WTC11 (cell line): ENCODE data around the gene ADRB2. TPM values are rescaled to one million over a fixed set of nuclear protein-coding genes. Genes with fewer than 3 reads are reported as not detected.

Experiments
- ATAC-seq: fragments of 200-7000 bp; cut with Tn5 transposase; 2 replicates; pipeline ENCODE4 v1.10.0; 2021; ENCODE audit warnings: mild to moderate bottlenecking, moderate library complexity
- CTCF ChIA-PET: fragments of 300-600 bp; sonication (Branson Sonifier 250); formaldehyde crosslinking; loops from one replicate; lab custom pipeline; 2021; ENCODE audit warnings: antibody characterized with exemption; lab: Charles Lee
- POLR2A ChIA-PET: fragments of 350-600 bp; sonication (Branson Sonifier 250); formaldehyde crosslinking; loops from one replicate; lab custom pipeline; 2021; ENCODE audit warnings: antibody characterized with exemption; lab: Charles Lee
- DNase-seq: peaks from one replicate; pipeline ENCODE4 v3.0.0; 2021; ENCODE audit warnings: low spot score
- H3K27ac Mint-ChIP-seq: 2 replicates; pipeline ENCODE4 v1.8.0; 2021; ENCODE audit warnings: mixed read lengths
- H3K27me3 Mint-ChIP-seq: 2 replicates; pipeline ENCODE4 v1.8.0; 2021; ENCODE audit warnings: low read depth, mild to moderate bottlenecking, moderate library complexity, mixed read lengths
- H3K36me3 Mint-ChIP-seq: 2 replicates; pipeline ENCODE4 v1.8.0; 2021; ENCODE audit warnings: mixed read lengths
- H3K4me1 Mint-ChIP-seq: 2 replicates; pipeline ENCODE4 v1.8.0; 2022; ENCODE audit warnings: mixed read lengths
- H3K4me3 Mint-ChIP-seq: 2 replicates; pipeline ENCODE4 v1.8.0; 2021; ENCODE audit warnings: mild to moderate bottlenecking, moderate library complexity, mixed read lengths
- H3K9me3 Mint-ChIP-seq: 2 replicates; pipeline ENCODE4 v1.8.0; 2021; ENCODE audit warnings: mixed read lengths
- CBFB ChIP-seq: sonication (generic); formaldehyde crosslinking; IDR thresholded peaks from 2 replicates; pipeline ENCODE4 v1.8.1; 2022; ENCODE audit warnings: mild to moderate bottlenecking, low read depth, missing genetic modification reagents
- EMX1 ChIP-seq: fragments of 250-450 bp; sonication (Bioruptor Pico); IDR thresholded peaks from 2 replicates; pipeline ENCODE4 v1.8.0; 2021; ENCODE audit warnings: mild to moderate bottlenecking
- GRHL2 ChIP-seq: fragments of 250-450 bp; sonication (Bioruptor Pico); IDR thresholded peaks from 2 replicates; pipeline ENCODE4 v1.8.0; 2022; ENCODE audit warnings: mild to moderate bottlenecking, moderate library complexity; ENCODE audit not compliant: insufficient replicate concordance, severe bottlenecking
- IRF2 ChIP-seq: sonication (generic); formaldehyde crosslinking; IDR thresholded peaks from 2 replicates; pipeline ENCODE4 v1.8.0; 2022; ENCODE audit warnings: low read depth, missing genetic modification reagents, borderline replicate concordance
- MXD4 ChIP-seq: fragments of 250-450 bp; sonication (Bioruptor Pico); IDR thresholded peaks from 2 replicates; pipeline ENCODE4 v1.8.0; 2021; ENCODE audit warnings: mild to moderate bottlenecking, moderate library complexity, borderline replicate concordance
- NFE2L1 ChIP-seq: sonication (generic); formaldehyde crosslinking; IDR thresholded peaks from 2 replicates; pipeline ENCODE4 v1.8.1; 2023; ENCODE audit warnings: missing genetic modification reagents
- SMAD4 ChIP-seq: sonication (generic); formaldehyde crosslinking; IDR thresholded peaks from 2 replicates; pipeline ENCODE4 v1.8.0; 2022; ENCODE audit warnings: mild to moderate bottlenecking, missing genetic modification reagents
- SOX15 ChIP-seq: fragments of 250-450 bp; sonication (Bioruptor Pico); IDR thresholded peaks from 2 replicates; pipeline ENCODE4 v1.9.0; 2021; ENCODE audit warnings: mild to moderate bottlenecking
- TEAD4 ChIP-seq: sonication (generic); formaldehyde crosslinking; IDR thresholded peaks from 2 replicates; pipeline ENCODE4 v1.8.0; 2022; ENCODE audit warnings: mild to moderate bottlenecking, missing genetic modification reagents
- TP53 ChIP-seq: sonication (generic); formaldehyde crosslinking; IDR thresholded peaks from 2 replicates; pipeline ENCODE4 v1.8.1; 2023; ENCODE audit warnings: mild to moderate bottlenecking, missing genetic modification reagents
- ZBTB21 ChIP-seq: sonication (generic); formaldehyde crosslinking; IDR thresholded peaks from 2 replicates; pipeline ENCODE4 v1.8.1; 2023; ENCODE audit warnings: mild to moderate bottlenecking, missing genetic modification reagents, borderline replicate concordance
- ZNF263 ChIP-seq: sonication (generic); formaldehyde crosslinking; IDR thresholded peaks from 2 replicates; pipeline ENCODE4 v1.8.1; 2022; ENCODE audit warnings: low read depth, mild to moderate bottlenecking, moderate library complexity, missing genetic modification reagents
- total RNA-seq: library from RNA; stranded (reverse); gene quantifications from 3 replicates; pipeline ENCODE4 v1.2.3, GENCODE V29; 2021
- TF ChIP-seq, protein P1 (sequence below): fragments of 250-450 bp; sonication (Bioruptor Pico); IDR thresholded peaks from 2 replicates; pipeline ENCODE4 v1.9.0; 2021; ENCODE audit warnings: mild to moderate bottlenecking, borderline replicate concordance
- TF ChIP-seq, protein P2 (sequence below): sonication (generic); formaldehyde crosslinking; IDR thresholded peaks from 2 replicates; pipeline ENCODE4 v1.8.1; 2022; ENCODE audit warnings: mild to moderate bottlenecking, moderate library complexity, missing genetic modification reagents
- TF ChIP-seq, protein P3 (sequence below): sonication (generic); formaldehyde crosslinking; IDR thresholded peaks from 2 replicates; pipeline ENCODE4 v1.8.0; 2022; ENCODE audit warnings: mild to moderate bottlenecking, missing genetic modification reagents
- TF ChIP-seq, protein P4 (sequence below): sonication (generic); formaldehyde crosslinking; IDR thresholded peaks from 2 replicates; pipeline ENCODE4 v1.8.0; 2023; ENCODE audit warnings: mild to moderate bottlenecking, missing genetic modification reagents
- TF ChIP-seq, protein P5 (sequence below): fragments of 250-450 bp; sonication (Bioruptor Pico); conservative IDR thresholded peaks from 2 replicates; pipeline ENCODE4 v1.9.0; 2021; ENCODE audit warnings: mild to moderate bottlenecking

ADRB2 gene
- total RNA-seq, 1 experiment from 2014 or later: 1.2 TPM

DNA sequence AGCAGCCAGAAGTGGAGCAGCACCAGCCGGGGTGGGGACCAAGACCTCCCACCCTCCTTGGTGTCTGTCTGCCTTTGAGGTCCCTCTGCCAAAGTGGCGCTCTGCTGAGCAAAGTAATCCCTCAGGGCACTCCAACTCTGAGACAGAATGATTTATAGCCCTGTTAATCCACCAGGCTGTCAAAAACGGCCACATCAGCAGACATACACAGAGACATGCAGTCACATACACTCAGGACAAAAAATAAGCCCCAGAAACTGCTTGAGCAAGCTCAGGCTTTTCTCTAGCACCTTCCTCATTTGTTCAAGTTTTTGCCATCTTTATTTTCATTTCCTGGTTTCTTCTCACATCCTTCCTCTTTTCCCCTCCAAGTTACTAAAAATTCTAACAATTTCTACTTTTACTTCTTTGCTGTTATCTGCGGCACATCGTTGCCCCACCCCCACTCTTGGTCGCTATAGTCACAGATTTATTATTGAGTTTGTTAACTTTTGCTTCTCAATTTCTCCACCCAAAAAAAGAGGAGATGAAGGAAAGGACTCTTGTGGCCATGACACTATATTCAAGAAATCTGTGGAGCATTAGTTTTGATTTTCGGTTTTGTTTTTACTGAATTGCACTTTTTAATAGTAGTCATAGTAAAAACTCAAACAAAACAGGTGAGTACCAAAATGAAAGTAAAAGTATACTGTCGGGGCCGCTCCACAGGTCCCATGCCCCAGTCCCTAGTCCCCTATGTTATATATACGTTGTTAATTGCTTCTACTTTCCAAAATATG, 17.4 kb upstream of the ADRB2 start (continued):
- TF ChIP-seq, protein P1, sequence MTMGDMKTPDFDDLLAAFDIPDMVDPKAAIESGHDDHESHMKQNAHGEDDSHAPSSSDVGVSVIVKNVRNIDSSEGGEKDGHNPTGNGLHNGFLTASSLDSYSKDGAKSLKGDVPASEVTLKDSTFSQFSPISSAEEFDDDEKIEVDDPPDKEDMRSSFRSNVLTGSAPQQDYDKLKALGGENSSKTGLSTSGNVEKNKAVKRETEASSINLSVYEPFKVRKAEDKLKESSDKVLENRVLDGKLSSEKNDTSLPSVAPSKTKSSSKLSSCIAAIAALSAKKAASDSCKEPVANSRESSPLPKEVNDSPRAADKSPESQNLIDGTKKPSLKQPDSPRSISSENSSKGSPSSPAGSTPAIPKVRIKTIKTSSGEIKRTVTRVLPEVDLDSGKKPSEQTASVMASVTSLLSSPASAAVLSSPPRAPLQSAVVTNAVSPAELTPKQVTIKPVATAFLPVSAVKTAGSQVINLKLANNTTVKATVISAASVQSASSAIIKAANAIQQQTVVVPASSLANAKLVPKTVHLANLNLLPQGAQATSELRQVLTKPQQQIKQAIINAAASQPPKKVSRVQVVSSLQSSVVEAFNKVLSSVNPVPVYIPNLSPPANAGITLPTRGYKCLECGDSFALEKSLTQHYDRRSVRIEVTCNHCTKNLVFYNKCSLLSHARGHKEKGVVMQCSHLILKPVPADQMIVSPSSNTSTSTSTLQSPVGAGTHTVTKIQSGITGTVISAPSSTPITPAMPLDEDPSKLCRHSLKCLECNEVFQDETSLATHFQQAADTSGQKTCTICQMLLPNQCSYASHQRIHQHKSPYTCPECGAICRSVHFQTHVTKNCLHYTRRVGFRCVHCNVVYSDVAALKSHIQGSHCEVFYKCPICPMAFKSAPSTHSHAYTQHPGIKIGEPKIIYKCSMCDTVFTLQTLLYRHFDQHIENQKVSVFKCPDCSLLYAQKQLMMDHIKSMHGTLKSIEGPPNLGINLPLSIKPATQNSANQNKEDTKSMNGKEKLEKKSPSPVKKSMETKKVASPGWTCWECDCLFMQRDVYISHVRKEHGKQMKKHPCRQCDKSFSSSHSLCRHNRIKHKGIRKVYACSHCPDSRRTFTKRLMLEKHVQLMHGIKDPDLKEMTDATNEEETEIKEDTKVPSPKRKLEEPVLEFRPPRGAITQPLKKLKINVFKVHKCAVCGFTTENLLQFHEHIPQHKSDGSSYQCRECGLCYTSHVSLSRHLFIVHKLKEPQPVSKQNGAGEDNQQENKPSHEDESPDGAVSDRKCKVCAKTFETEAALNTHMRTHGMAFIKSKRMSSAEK: no peak
- TF ChIP-seq TP53 (CRISPR knock-in tag) (no peak), SOX15 (CRISPR knock-in tag) (no peak), SMAD4 (no peak), GRHL2 (CRISPR knock-in tag) (no peak), EMX1 (CRISPR knock-in tag) (no peak)
- TF ChIP-seq, protein P2, sequence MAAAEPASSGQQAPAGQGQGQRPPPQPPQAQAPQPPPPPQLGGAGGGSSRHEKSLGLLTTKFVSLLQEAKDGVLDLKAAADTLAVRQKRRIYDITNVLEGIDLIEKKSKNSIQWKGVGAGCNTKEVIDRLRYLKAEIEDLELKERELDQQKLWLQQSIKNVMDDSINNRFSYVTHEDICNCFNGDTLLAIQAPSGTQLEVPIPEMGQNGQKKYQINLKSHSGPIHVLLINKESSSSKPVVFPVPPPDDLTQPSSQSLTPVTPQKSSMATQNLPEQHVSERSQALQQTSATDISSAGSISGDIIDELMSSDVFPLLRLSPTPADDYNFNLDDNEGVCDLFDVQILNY (CRISPR knock-in tag): no peak

DNA sequence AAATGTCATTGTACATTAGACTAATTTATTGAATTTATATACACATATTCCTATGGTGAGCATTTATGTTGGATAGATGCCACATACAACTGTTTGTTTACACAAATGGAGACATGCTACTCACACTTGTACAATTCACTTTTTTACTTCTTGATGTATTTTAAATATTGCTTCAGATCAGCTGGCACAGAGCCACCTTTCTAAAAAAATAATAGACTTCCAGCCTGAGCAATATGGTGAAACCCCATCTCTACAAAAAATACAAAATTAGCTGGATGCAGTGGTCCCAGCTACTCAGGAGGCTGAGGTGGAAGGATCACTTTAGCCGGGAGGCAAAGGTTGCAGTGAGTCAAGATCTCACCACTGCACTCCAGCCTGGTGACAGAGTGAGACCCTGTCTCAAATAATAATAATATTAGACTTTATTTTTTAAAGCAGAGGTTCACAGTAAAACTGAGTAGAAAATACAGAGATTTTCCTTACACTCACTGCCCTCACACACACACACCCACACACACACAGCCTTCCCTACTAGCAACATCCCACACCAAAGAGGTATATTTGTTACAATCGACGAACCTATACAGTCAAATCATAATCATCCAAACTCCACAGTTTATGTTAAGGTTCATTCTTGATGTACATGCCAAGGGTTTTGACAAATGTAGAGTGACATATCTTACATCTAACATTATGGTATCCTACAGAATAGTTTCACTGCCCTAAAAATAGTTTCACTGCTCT, 16.5 kb upstream of the ADRB2 start:
- ATAC-seq: no peak
- CTCF ChIA-PET: no interaction called here
- TF ChIP-seq ZNF263 (CRISPR knock-in tag) (no peak), IRF2 (CRISPR knock-in tag) (no peak), CBFB (CRISPR knock-in tag) (no peak), ZBTB21 (CRISPR knock-in tag) (no peak), NFE2L1 (CRISPR knock-in tag) (no peak), TEAD4 (CRISPR knock-in tag) (no peak), MXD4 (CRISPR knock-in tag) (no peak)
- TF ChIP-seq, protein P3, sequence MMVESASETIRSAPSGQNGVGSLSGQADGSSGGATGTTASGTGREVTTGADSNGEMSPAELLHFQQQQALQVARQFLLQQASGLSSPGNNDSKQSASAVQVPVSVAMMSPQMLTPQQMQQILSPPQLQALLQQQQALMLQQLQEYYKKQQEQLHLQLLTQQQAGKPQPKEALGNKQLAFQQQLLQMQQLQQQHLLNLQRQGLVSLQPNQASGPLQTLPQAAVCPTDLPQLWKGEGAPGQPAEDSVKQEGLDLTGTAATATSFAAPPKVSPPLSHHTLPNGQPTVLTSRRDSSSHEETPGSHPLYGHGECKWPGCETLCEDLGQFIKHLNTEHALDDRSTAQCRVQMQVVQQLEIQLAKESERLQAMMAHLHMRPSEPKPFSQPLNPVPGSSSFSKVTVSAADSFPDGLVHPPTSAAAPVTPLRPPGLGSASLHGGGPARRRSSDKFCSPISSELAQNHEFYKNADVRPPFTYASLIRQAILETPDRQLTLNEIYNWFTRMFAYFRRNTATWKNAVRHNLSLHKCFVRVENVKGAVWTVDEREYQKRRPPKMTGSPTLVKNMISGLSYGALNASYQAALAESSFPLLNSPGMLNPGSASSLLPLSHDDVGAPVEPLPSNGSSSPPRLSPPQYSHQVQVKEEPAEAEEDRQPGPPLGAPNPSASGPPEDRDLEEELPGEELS: no peak
- TF ChIP-seq, protein P4, sequence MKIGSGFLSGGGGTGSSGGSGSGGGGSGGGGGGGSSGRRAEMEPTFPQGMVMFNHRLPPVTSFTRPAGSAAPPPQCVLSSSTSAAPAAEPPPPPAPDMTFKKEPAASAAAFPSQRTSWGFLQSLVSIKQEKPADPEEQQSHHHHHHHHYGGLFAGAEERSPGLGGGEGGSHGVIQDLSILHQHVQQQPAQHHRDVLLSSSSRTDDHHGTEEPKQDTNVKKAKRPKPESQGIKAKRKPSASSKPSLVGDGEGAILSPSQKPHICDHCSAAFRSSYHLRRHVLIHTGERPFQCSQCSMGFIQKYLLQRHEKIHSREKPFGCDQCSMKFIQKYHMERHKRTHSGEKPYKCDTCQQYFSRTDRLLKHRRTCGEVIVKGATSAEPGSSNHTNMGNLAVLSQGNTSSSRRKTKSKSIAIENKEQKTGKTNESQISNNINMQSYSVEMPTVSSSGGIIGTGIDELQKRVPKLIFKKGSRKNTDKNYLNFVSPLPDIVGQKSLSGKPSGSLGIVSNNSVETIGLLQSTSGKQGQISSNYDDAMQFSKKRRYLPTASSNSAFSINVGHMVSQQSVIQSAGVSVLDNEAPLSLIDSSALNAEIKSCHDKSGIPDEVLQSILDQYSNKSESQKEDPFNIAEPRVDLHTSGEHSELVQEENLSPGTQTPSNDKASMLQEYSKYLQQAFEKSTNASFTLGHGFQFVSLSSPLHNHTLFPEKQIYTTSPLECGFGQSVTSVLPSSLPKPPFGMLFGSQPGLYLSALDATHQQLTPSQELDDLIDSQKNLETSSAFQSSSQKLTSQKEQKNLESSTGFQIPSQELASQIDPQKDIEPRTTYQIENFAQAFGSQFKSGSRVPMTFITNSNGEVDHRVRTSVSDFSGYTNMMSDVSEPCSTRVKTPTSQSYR (CRISPR knock-in tag): no peak
- TF ChIP-seq, protein P5, sequence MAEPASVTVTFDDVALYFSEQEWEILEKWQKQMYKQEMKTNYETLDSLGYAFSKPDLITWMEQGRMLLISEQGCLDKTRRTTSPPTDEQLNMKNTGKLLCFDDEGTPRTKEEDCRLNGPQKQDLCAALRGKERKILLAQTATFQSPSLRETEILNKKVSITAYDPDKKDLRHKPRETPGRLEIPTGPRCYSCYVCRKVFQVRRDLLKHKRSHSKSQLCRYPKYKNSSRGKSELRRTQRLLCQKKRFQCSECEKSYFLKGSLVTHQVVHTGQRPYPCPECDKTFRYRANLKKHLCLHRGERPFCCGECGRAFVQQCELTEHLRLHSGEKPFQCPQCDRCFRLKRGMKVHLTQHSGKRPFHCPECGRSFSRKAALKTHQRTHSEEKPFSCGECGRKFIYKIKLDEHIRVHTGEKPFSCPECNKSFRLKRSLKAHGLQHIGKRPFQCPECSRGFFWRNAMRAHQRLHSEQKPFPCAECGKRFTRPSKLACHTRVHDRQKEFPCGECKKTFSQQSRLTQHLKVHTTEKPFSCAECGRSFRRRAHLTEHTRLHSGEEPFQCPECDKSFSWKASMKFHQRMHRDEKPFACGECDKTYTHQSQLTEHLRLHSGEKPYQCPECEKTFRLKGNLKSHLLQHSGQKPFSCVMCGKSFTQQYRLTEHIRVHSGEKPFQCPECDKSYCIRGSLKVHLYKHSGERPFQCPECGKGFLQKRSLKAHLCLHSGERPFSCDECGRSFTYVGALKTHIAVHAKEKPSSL (CRISPR knock-in tag): no peak
- TF ChIP-seq, all 79 proteins: peak for 0
- H3K27ac Mint-ChIP-seq: no peak overlapping the region
- H3K27me3 Mint-ChIP-seq: no peaks in the 10 kb centered on the region
- peaks cover 9% of the 10 kb centered on the region; the same call in 1 of the 2 replicates for H3K9me3 Mint-ChIP-seq
- no peak for DNase-seq
- H3K4me1 Mint-ChIP-seq: peaks cover 19% of the 10 kb centered on the region
- no peak overlapping the region for H3K4me3 Mint-ChIP-seq
- no peaks in the 10 kb centered on the region for H3K36me3 Mint-ChIP-seq
- POLR2A ChIA-PET: no interaction called here
